ENCODE results near the gene WTIP. TPM values are rescaled to one million over a fixed set of nuclear protein-coding genes. Genes with fewer than 3 reads are reported as not detected.

Gene WTIP
- total and polyA plus RNA-seq, 2 of the 13 experiments (the other 11 are each of a cell fraction or from before 2014, with no cell fraction given), result 15.0 to 18.1 TPM

GRCh38 chr19:34480971-34481841, at the start of gene WTIP (continued):
- TF ChIP-seq TAF15 (IDR thresholded peaks at IDR 0.05; ENCODE audit: low read depth, low read length, poor library complexity, severe bottlenecking), result no peak
- TF ChIP-seq DR1 (CRISPR knock-in tag; IDR thresholded peaks at IDR 0.05), result 0 out of 2 replicates have a peak, but pooled peaks have one; percentile 27
- TF ChIP-seq FOSL2 (CRISPR knock-in tag; IDR thresholded peaks at IDR 0.05), result no peak
- no peak for TF ChIP-seq ZNF275 (CRISPR knock-in tag; IDR thresholded peaks at IDR 0.05; ENCODE audit: borderline replicate concordance)
- peak; percentile 73; the same call in 1 of the 2 replicates for TF ChIP-seq ZNF639 (CRISPR knock-in tag; conservative IDR thresholded peaks at IDR 0.05)
- TF ChIP-seq ZBTB14 (CRISPR knock-in tag; IDR thresholded peaks at IDR 0.05), result peak; percentile 81
- TF ChIP-seq ZNF891 (CRISPR knock-in tag; IDR thresholded peaks at IDR 0.05), result no peak
- peak; percentile 78 for TF ChIP-seq KDM2A (CRISPR knock-in tag; IDR thresholded peaks at IDR 0.05; ENCODE audit: borderline replicate concordance, low read depth)
- TF ChIP-seq ZNF704 (CRISPR knock-in tag; IDR thresholded peaks at IDR 0.05; ENCODE audit: borderline replicate concordance), result no peak; the same call in 1 of the 2 replicates
- TF ChIP-seq ZNF577 (CRISPR knock-in tag; IDR thresholded peaks at IDR 0.05; ENCODE audit: borderline replicate concordance, low read depth), result no peak
- no peak for TF ChIP-seq KDM6A (CRISPR knock-in tag; IDR thresholded peaks at IDR 0.05; ENCODE audit: low read depth)
- peak; percentile 66; the same call in 1 of the 2 replicates for TF ChIP-seq TFDP2 (CRISPR knock-in tag; IDR thresholded peaks at IDR 0.05)
- no peak for TF ChIP-seq NR2F1 (CRISPR knock-in tag; IDR thresholded peaks at IDR 0.05)
- no peak for TF ChIP-seq POLR2G (IDR thresholded peaks at IDR 0.05; ENCODE audit: low read depth, low read length)
- 0 out of 2 replicates have a peak, but pooled peaks have one; percentile 13 for TF ChIP-seq SALL1 (CRISPR knock-in tag; IDR thresholded peaks at IDR 0.05)
- peak; percentile 95 for TF ChIP-seq ZNF777 (CRISPR knock-in tag; IDR thresholded peaks at IDR 0.05)
- TF ChIP-seq ZNF770 (CRISPR knock-in tag; IDR thresholded peaks at IDR 0.05), result peak; percentile 47; the same call in 1 of the 2 replicates
- peak; percentile 67 for TF ChIP-seq GABPB1 (CRISPR knock-in tag; IDR thresholded peaks at IDR 0.05)
- no peak for TF ChIP-seq KDM1A (CRISPR knock-in tag; IDR thresholded peaks at IDR 0.05)
- TF ChIP-seq NR1H2 (CRISPR knock-in tag; IDR thresholded peaks at IDR 0.05; ENCODE audit: borderline replicate concordance, low read depth), result no peak
